ENCODE measurements around the gene DNAH17.
A peak's percentile ranks its signal among the peaks of the same experiment; 100 is the strongest.
"Not testable (repeated sequence)": the region's sequence is repeated elsewhere in the genome, so short reads cannot be mapped to it uniquely, and the experiment has no call there.

Gene DNAH17

GRCh38 chr17:78514521-78514920 lies 62.7 kb downstream of the DNAH17 start:
- DNase-seq, result no peak

GRCh38 chr17:78512976-78513375 lies 64.2 kb downstream of the DNAH17 start:
- DNase-seq, result no peak

DNA sequence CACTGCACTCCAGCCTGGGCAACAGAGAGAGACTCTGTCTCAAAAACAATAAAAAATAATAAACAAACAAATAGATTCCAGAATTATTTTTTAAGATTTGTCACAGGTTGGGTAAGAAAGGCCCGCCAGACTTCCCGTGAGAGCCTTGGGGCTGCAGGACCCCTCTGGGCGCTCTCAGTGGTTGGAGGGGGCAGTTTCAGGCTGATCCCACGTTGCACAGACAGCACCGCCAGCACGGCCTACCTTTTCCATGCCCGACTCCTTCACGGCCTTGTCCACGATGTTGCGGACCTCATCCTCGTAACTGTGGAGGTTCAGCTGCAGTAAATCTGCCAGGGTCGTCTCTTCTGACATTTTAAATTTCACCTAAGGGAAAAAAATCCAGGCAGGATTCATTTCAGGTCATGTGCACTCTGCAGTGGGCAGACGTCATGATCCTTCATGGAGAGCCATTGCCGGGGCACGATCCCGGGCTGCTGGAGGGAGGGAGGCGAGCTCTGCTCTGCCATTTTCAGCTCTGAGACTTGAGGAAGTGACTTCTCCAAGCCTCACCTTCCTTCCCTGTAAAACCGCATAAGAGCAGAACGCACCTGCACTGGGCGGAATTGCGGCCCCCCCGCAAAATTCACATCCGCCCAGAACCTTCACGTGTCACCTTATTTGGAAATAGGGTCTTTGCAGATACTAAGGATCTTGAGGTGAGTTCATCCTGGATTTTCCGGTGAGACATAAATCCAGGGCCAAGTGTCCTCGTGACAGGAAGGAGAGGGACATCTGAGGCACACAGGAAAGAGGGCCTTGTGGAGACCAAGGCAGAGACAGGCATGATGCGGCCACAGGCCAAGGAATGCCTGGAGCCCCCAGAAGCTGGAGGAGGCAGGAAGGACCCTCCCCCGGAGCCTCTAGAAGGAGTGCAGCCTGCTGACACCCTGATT lies 66.8 kb downstream of the DNAH17 start:
- DNase-seq, result no peak

GRCh38 chr17:78507526-78507925 lies 69.7 kb downstream of the DNAH17 start:
- DNase-seq, result no peak

DNA sequence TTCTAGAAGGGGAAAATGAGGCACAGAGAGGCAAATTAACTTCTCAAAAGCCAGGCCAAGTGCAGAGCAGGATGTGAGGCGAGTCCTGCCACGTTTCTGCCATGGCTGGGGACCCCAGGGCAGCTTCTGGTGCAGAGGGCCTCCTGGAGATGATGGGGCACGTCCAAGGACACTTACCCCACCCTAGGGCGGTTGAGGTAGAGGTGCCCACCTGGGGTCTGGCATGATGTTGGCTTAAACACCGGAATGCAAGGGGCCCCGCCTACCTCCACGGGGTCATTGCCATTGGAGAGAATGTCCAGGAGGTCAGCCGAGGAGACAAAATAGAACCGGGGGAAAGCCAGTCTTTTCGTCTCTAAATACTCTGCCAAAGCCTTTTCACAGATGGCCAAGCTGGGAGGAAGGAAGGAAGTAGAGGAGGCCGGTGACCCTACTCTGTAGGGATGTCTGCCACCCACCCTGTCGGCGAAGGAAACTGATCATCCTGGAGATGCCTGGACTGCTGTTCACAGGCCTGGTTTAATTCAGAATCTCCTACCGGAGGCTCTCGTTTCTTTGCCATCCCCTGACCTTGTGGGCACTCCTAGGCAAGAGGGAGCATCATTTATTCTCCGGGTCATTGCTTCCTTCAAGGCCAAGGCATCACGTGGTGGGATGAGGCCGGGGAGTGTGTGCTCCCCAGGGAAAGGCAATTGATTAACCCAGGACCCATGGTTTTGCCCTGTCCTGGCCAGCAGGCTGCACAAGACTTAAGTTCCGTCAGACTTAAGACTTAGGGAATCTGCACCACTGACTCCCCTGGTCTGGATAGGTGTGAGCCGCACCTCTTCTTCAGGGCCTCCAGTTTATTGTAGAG lies 70.5 kb downstream of the DNAH17 start:
- DNase-seq, result no peak

DNA sequence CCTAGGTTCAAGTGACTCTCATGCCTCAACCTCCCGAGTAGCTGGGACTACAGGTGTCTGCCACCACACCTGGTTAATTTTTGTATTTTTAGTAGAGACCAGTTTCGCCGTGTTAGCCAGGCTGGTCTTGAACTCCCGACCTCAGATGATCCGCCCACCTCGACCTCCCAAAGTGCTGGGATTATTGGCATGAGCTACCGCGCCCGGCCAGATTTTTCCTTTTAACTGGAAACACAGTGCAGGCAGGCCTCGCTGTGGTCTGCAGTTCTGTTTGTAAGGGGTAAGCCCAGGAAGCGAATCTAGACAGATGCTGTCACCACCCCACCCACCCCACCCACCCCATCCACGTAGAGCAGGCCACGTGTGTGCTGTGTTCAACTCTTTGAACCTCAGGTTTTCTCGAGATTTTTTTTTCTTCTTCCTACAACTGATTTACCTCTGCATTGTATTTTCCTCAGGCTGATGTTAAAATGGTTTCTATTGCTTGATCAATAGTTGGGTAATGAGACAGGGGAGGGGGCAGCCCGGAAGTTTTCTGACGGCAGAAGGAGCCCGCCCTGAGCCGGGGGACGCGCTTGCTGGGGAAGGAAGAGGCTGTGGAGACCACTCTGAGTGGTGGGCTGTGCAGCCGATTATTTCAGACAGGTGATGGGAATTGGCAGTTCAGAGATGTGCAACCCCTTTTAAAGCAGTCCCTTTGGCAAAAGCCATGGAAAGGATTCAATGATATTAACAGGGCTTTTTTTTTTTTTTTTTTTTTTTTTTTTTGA lies 72.9 kb downstream of the DNAH17 start:
- DNase-seq, result no peak

- DNase-seq, result not testable (repeated sequence)
These were observed 73.8 kb downstream of the DNAH17 start for GRCh38 chr17:78503388-78503787.

DNA sequence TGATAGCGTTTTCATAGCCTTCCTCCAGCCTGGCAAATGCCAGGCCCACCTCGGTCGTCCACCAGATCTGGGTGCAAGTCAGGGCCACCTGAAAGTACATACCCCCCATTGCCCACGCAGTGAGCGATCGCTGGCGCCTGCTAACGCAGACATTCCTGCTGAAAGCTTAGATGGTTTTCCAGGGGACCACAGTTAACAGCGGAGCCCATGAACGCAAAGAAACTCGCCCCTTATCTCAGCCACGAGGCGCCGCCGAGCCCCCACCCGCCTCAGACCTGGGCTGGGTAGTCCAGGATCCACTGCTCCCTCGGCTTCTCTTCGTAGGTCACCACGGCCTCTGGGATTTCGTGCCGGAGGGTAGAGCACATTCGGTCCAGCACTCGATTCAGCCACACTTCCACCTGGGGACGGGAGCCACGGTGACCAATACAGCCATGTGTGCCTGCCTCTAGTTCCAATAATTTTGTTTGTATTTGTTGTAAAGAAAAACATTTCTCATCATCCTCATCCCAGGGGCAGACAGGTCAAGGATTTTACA lies 74.5 kb downstream of the DNAH17 start:
- no peak for DNase-seq

- DNase-seq, result no peak
These were observed 75.8 kb downstream of the DNAH17 start for GRCh38 chr17:78501241-78502036.

- DNase-seq, result no peak
These were observed 76.4 kb downstream of the DNAH17 start for GRCh38 chr17:78500806-78501205.

- no peak for DNase-seq
These were observed 77.3 kb downstream of the DNAH17 start for GRCh38 chr17:78499715-78500540.

- peak; percentile 26 for DNase-seq
These were observed 78.3 kb downstream of the DNAH17 start for GRCh38 chr17:78498848-78499247.

DNA sequence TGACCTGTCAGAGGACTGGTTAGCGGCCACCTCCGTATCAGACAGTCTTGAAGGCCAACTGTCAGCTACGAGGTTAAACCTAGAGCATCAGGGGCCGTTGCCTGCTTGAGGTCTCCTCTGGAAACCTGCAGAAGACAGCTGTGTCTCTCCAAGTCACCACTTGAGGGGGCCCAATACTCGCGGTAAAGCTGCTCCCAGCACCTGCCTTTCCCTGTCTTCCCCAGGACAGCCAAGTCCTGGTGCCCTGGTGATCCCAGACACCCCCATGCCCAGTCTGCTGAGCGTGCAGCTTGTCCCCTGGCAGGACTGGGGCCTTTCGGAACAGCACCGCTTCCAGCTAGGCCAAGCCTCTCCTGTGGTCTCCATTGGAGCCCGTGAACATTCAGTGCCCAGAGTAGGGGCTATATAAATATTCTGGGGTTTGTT lies 80.1 kb downstream of the DNAH17 start:
- peak; percentile 90 for DNase-seq

GRCh38 chr17:78496311-78496710 lies 80.9 kb downstream of the DNAH17 start:
- no peak for DNase-seq

DNA sequence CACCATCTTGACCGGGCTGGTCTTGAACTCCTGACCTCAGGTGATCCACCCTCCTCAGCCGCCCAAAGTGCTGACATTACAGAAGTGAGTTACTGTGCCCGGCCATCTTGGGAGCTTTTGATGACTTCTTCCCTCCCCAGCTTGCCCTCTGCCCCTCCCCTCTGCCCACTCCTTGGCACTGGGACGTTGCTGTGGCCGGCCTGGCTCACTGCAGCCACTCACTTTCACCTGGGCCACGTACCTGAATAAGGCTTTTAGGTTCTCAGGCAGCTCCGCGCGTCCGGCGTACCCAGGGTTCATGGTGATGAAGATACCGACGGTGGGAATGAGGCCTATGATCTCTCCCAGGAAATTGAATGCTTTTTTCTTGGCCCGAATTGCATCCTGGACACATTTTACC lies 81.6 kb downstream of the DNAH17 start:
- DNase-seq, result no peak

DNA sequence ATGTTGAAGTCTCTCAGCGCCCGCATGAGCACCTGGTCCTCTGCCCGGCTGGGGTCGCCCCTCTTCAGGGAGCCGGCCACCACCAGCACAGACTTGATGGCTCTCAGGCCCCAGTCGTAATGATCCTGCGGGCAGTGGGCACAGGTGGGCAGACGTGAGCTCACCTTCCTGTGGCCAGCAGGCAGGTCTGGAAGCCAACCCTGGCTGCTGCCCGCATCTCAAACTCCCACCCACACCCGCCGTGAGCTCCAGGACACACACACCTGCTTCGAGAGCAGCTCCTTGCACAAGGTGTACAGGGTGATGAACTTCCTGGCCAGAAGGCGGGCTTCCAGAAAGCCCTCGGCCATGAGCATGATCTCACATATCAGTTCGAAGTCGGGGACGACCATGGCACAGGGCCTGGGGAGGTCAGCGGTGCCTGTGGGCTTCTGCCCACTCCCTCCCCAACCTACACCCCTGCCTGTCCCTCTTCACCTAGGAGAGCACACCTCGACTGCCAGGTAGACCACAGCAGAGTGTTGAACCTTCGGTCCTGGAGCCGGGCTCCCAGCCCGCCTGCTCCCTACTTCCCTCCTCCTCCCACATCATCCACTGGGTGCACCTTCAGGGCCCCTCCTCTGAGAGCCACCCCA lies 82.4 kb downstream of the DNAH17 start:
- DNase-seq, result no peak

- no peak for DNase-seq
These were observed 83.1 kb downstream of the DNAH17 start for GRCh38 chr17:78493853-78494695.

- DNase-seq, result no peak
These were observed 83.7 kb downstream of the DNAH17 start for GRCh38 chr17:78493450-78493849.

- DNase-seq, result no peak
These were observed 84.9 kb downstream of the DNAH17 start for GRCh38 chr17:78492116-78492799.

Measured in NCI-H82 (cell line).